Measurements from ENCODE around the gene SELENOT. TPM values are rescaled to one million over a fixed set of nuclear protein-coding genes. Genes with fewer than 3 reads are reported as not detected.

The SELENOT gene
- total RNA-seq, 2 donors from 2014 or later, result 95.9 to 104 TPM

DNA sequence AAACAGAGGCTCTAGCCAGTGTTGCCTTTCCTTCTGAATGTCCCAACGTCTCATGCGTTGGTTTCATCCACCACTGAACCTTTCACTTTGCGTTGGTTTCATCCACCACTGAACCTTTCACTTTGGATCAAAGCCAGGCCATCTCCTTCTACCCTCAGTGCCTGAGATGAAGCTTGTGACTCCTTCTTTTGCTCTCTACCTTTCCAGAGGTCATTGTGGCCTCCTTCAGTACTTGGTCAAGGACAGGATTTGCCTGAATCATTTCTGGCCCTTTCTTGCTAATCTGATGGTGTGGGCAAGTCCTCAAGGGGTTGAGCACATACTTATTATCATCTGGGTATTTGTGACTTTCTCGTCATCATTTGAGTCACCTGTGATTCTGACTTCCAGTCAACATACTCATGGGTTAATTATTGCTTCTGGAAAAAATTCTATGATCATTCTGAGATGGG, 50.0 kb downstream of the SELENOT start:
- H3K27ac Mint-ChIP-seq, result no peak overlapping the region
- no peaks in the 10 kb centered on the region for H3K36me3 Mint-ChIP-seq (ENCODE audit: insufficient read depth in 2 of 2)
- peak; percentile 2 to 15 for DNase-seq
- H3K4me1 Mint-ChIP-seq (ENCODE audit: low read depth), result peaks cover 11% of the 10 kb centered on the region
- peaks cover 18% of the 10 kb centered on the region for H3K27me3 Mint-ChIP-seq (ENCODE audit: low read depth)
- no peak overlapping the region for H3K4me3 Mint-ChIP-seq
- ATAC-seq (replicated peaks in 1 of 2), result peak; percentile 61 to 87
- peaks cover 0 to 3% of the 10 kb centered on the region in 2 donors for H3K9me3 Mint-ChIP-seq

DNA sequence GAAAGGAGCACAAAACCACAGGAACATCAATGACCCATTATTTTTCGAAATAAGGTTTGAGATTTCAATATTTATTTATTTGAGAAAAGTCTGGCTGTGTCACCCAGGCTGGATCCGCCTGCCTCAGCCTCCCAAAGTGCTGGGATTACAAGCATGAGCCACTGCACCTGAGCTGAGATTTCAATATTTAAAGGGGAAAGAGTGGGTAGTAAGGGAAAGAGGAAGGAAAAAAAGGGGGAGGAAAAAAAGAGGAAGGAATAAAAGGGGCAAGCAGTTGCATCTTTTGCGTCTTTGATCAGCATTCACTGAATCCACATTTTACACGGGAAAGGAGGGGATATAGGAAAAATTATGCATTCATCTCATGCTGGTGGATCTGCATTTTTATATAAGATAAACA, 53.2 kb downstream of the SELENOT start:
- Mint-ChIP-seq H3K36me3 (ENCODE audit: insufficient read depth in 2 of 2) (no peaks in the 10 kb centered on the region), H3K9me3 (peaks cover 0 to 3% of the 10 kb centered on the region in 2 donors), H3K4me1 (ENCODE audit: low read depth) (peaks cover 11% of the 10 kb centered on the region), H3K27ac (no peak overlapping the region), H3K27me3 (ENCODE audit: low read depth) (peaks cover 17% of the 10 kb centered on the region), H3K4me3 (no peak overlapping the region)
- no peak for ATAC-seq (replicated peaks in 1 of 2)
- no peak for DNase-seq

DNA sequence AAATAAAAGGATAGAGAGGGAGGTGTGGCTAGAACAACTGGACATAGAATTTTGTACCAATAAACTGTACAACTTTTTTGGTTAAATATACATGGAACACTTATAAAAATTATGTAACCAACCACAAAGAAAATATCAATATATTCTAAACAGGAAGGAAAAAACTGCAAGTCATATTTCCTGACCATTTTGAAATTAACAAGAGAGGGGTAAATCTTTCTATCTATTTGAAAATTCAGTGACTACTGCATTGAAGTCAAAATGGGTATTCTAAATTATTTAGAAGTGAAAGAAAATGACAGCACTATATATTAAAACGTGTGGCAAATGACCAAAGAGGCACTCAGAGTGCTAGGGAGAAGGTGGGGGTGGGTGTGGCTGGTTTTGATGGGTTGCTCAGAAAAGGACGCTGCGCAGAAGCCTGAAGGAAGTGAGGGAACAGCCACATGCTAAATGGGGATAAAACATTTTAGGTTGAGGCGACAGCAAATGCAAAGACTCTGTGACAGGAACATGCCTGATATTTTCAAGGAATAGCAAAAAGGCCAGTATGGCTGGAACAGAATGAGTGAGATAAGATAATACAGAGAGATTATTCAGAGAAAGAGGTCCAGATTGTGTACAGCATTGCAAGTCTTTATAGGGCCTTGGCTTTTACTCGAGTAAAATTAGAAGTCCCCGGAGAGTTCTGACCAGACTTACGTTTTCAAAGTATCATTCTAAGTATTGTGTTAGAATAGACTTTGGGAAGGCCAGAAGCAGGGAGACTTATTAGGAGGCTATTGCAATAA, 59.5 kb downstream of the SELENOT start:
- Mint-ChIP-seq H3K27me3 (ENCODE audit: low read depth) (peaks cover 26% of the 10 kb centered on the region), H3K27ac (no peak overlapping the region), H3K9me3 (no peaks in the 10 kb centered on the region), H3K4me1 (ENCODE audit: low read depth) (peaks cover 19% of the 10 kb centered on the region), H3K36me3 (ENCODE audit: insufficient read depth in 2 of 2) (no peaks in the 10 kb centered on the region), H3K4me3 (no peak overlapping the region)
- ATAC-seq (replicated peaks in 1 of 2) (no peak), DNase-seq (no peak)

DNA sequence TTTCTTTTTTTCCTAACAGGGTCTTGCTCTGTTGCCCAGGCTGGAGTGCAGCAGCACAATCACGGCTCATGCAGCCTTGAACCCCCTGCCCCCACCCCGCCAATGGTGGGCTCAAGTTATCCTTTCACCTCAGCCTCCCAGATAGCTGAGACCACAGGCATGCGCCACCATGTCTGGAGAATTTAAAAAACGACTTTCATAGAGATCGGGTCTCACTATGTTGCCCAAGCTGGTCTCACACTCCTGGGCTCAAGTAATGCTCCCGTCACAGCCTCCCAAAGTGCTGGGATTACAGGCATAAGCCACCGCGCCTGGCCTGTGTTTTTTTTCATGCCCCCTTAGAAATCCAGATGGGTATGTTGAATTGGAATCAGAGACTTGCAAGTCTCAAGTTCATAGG, 60.3 kb downstream of the SELENOT start:
- H3K36me3 Mint-ChIP-seq (ENCODE audit: insufficient read depth in 2 of 2), result no peaks in the 10 kb centered on the region
- DNase-seq, result no peak

DNA sequence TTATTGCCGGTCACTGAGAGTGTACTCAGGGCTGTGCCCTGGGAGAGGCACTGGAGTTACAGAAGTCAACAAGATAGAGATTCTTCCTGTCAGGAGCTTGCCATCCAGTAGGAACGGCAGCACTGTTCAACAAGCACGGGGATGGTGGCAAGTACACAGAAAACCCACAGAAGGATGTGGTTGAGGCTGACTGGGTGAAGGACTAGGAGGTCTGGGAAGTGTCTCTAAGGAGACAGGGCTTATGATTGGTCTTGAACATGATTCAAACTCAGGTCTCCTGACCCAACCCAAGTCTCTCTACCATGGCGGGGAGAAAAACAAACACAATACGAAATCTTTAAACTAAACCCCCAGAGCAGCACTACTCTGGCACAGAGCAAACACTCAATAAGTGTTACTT, 63.0 kb downstream of the SELENOT start:
- Mint-ChIP-seq H3K4me3 (no peak overlapping the region), H3K36me3 (ENCODE audit: insufficient read depth in 2 of 2) (no peaks in the 10 kb centered on the region), H3K4me1 (ENCODE audit: low read depth) (peaks cover 19% of the 10 kb centered on the region), H3K27me3 (ENCODE audit: low read depth) (peaks cover 26% of the 10 kb centered on the region), H3K9me3 (no peaks in the 10 kb centered on the region), H3K27ac (no peak overlapping the region)
- no peak for DNase-seq
- peak in 1 of 2 donors; percentile 38 for ATAC-seq (replicated peaks in 1 of 2)

More for the DNA sequence above, 60.3 kb downstream of the SELENOT start:
- Mint-ChIP-seq H3K9me3 (no peaks in the 10 kb centered on the region), H3K4me3 (no peak overlapping the region), H3K4me1 (ENCODE audit: low read depth) (peaks cover 19% of the 10 kb centered on the region), H3K27ac (no peak overlapping the region), H3K27me3 (ENCODE audit: low read depth) (peaks cover 26% of the 10 kb centered on the region)
- no peak for ATAC-seq (replicated peaks in 1 of 2)

DNA sequence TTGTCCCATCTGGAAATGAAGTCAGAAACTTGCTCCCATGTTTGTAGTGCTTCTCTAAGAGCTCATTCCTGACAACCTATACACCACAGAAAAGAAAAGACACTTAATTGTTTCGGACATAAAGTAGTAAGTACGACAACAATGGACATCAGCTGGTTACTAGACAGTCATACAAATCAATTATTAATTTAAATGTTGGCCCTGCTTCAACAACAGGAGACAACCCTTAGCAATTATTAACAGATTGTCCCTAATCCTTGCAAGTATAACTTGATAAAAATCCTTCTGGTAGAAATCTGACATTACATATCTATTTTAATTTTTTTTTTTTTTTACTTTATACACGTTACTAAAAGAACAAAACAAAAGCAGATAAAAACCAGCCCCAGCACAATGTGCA, 70.8 kb downstream of the SELENOT start:
- ATAC-seq (replicated peaks in 1 of 2) (no peak), DNase-seq (no peak)
- H3K27me3 Mint-ChIP-seq (ENCODE audit: low read depth), result peaks cover 15% of the 10 kb centered on the region

DNA sequence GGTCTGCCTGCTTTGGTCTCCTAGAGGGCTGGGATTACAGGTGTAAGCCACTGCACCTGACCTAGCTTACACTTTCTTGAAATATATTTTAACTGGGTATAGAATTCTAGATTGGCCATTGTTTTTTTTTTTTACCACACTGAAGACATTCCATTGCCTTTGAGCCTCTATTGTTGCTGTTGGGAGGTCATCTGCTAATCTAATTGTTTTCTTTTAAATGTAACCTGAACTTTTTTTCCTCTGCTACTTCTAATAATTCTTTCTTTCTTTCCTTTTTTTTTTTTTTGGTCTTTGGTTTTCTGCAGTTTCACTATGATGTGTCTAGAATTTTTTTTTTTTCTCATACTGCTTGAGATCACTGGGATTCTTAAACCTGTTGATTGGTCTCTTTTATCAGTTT, 72.5 kb downstream of the SELENOT start:
- no peak overlapping the region for H3K4me3 Mint-ChIP-seq

More for the DNA sequence above, 70.8 kb downstream of the SELENOT start:
- H3K4me1 Mint-ChIP-seq (ENCODE audit: low read depth), result peaks cover 5% of the 10 kb centered on the region
- H3K4me3 Mint-ChIP-seq, result no peak overlapping the region
- H3K36me3 Mint-ChIP-seq (ENCODE audit: insufficient read depth in 2 of 2), result peaks cover 9% of the 10 kb centered on the region in 2 donors
- H3K27ac Mint-ChIP-seq, result no peak overlapping the region
- peaks cover 3 to 8% of the 10 kb centered on the region in 2 donors for H3K9me3 Mint-ChIP-seq

More for the DNA sequence above, 72.5 kb downstream of the SELENOT start:
- Mint-ChIP-seq H3K27ac (no peak overlapping the region), H3K36me3 (ENCODE audit: insufficient read depth in 2 of 2) (peaks cover 9% of the 10 kb centered on the region in 2 donors), H3K9me3 (peaks cover 3 to 8% of the 10 kb centered on the region in 2 donors), H3K4me1 (ENCODE audit: low read depth) (peaks cover 15% of the 10 kb centered on the region), H3K27me3 (ENCODE audit: low read depth) (peaks cover 9% of the 10 kb centered on the region)
- no peak for DNase-seq
- ATAC-seq (replicated peaks in 1 of 2), result no peak

Other genes starting within 250 kb of the SELENOT start
- gene TSC22D2, start 195.0 kb upstream of the SELENOT start, total RNA-seq, result 10 to 100 TPM; 20.2 to 20.9 TPM
- gene SERP1, start 56.8 kb upstream of the SELENOT start, total RNA-seq, result 100 to 1,000 TPM; 123 to 148 TPM
- 100 to 1,000 TPM; 131 to 149 TPM for gene EIF2A, start 56.5 kb upstream of the SELENOT start, total RNA-seq
- under 1 TPM in 1 of 2 donors, not detected in 1; 0.19 TPM for gene ERICH6, start 100.6 kb downstream of the SELENOT start, total RNA-seq
- gene SIAH2, start 159.8 kb downstream of the SELENOT start, total RNA-seq, result 100 to 1,000 TPM in 1 of 2 donors, 10 to 100 TPM in 1; 91.2 to 124 TPM